Stimulated activated CD8-positive, alpha-beta memory T cell treated with anti-CD3 and anti-CD28 coated beads, Interleukin-7, amount 100 ng/mL, for 24 hours (primary cell): ENCODE results near the gene SUSD3.

Experiments used
- DNase-seq: peaks from one replicate; pipeline ENCODE4 v3.0.0-alpha.2; 2020; ENCODE audit warnings: low read depth

SUSD3 gene

GRCh38 chr9:93053781-93054331 is 4.6 kb upstream of the SUSD3 start:
- no peak for DNase-seq

DNA sequence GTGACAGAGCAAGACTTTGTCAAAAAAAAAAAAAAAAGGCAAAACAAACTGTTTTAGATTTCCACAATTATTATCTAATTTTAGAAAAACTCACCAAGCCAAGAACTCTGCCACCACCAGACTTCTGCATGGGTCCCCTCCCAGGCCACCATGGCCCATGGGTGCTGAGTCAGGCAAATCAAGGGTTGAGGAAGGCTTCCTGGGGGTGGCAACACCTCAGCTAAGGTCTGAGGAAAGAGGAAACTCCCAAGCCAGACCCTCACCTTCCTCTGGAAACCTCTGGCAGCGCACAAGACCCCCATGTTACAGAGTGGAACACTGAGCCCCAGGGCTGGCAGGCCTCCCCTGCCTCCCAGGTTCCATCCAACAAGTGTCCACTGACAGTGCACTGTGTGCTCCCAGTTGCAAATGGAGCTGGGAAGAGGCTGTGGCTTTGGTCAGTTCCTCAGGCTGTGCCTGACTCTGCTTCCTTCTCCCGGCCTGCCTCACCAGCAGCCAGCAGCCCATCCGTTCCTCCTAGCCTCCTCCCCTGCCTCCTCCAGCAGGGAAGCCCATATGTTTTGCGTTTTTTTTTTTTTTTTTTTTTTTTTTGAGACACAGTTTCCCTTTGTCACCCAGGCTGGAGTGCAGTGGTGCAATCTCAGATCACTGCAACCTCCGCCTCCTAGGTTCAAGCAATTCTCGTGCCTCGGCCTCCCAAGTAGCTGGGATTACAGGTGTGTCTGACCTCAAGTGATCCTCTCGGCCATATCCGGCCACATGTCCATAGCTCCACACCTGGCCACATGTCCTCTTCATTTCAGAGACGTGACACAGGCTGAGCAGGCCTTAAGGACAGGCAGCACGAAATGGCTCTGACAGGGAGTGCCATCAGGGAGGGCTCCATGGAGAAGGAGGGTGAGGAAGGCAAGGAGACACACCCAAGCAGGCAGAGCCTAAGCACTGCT is 3.5 kb upstream of the SUSD3 start:
- no peak for DNase-seq

DNA sequence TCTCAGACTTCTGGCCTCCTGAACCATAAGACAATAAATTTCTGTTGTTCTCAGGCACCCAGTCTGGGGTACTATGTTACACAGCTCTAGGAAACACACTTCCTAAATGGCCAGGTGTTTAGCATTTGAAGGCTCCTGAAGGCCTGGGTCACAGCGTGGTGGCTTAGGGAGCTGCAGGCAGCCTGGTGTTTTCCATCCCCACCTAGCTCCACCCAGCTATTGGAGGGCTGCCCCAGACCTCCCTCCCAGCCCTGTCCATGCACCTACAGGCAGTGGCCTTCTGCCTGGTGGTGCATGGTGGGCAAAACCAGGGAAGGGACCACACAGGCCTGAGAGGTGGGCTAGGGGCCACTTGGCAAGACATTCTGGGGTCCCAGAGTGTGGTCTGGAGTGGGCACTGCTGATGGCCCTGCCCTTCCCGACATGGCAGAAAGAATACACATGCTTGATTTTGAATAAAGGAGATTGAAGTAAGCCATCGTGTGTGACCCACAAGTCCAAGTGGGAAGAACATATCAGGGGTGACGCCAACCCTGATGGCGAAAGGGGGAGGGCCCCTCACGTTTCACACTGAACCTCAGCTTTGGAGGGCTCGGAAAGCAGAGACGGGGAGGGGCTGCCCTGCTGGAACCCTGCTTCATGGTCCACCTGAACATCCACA is 1.3 kb upstream of the SUSD3 start:
- DNase-seq, result no peak

- DNase-seq, result no peak
Observed at GRCh38 chr9:93057703-93058354, 672 bp upstream of the SUSD3 start.

DNA sequence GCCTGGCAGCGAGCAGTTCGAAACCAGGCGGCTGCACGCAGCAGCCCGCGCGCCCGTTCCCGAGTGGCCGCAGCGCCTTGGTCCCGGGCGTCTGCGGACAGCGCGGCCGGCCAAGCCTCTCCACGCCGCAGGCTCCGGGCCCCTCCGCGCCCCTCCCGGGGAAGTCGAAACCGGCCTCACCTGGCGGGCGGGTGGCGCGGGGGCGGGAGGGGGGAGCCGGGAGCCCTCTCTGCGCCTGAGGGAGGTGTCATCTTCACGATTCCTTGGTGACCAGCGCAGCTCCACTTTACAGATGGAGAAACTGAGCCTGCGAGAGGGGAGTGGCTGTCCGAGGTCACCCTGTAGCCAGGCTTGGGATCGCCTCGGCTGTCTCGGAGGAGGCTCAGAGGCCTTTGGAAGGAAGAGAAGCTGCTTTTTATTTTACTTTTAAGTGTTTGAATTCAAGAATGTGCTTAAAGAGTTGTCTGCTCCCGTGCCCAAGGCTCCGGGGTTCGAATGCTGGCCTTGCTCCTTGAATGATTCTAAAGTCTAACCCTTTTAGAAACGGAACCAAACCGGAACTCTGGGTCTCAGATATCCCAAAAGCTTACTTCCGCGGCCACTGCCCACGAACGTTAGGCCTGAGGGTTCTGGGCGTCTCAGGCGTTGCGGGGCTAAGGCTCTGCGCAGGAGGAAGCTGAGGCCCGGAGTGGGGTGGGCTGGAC is 662 bp downstream of the SUSD3 start:
- DNase-seq, result no peak

DNA sequence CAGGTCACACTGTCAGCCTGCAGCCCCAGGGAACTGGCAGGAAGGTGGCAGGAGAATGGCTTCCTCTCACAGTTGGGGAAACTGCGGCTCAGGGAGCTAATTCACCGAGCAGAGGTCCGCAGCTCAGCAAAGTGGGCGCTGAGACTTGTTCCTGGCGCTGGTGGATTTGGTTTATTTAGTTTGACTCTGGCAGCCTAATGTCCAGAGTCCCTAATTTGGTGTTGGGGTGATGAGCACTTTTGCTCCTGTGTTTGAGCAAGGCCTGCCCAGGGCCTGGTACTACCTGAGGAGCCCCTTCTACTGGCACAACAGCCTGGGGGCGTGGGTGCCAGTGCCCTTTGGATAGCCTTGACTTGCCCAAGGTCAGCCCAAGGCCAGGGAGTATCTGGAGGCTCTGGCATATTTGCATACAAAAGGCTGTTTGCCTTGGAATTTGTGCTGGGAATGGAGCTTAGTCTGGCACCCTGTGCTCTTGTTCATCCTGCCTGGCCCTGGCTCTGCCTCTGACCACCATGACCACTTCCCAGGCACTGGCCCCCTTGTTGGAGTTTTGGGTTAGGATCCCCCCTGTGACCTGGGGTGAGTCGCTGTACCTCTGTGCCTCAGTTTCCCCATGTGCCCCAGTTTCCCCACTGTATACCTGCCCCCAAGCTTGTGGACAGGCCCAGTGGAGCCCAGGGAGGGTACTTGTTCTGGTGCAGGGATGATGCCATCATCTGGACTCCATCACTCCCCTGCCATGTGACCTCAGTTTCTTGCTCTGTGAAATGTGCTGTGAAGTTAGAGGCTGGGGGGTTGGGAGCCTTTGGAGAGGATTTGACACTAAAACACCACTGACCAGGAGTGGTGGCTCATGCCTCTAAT is 1.4 kb downstream of the SUSD3 start:
- no peak for DNase-seq

DNA sequence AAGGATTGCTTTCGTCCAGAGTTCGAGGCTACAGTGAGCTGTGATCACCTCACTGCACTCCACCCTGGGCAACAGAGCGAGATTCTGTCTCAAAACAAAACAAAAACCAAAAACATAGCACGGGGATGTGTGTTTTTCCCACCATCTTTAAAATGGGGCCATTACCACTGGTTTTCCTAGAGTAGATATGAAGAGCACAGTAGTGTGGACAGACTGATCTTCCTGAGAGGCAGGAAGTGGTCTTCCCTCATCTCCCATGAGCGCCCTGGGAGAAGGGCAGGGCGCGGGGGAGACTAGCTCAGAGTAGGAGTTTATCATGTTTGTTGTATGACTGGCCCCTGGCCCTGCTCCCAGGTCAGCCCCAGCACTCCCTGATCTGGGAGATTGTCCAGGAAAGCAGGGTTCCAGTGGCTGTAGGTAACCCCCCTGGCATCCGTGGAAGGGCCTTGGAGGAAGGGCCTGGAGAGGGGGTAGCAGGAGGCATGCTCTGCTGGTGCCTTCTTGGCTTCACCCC is 2.3 kb downstream of the SUSD3 start:
- no peak for DNase-seq

DNA sequence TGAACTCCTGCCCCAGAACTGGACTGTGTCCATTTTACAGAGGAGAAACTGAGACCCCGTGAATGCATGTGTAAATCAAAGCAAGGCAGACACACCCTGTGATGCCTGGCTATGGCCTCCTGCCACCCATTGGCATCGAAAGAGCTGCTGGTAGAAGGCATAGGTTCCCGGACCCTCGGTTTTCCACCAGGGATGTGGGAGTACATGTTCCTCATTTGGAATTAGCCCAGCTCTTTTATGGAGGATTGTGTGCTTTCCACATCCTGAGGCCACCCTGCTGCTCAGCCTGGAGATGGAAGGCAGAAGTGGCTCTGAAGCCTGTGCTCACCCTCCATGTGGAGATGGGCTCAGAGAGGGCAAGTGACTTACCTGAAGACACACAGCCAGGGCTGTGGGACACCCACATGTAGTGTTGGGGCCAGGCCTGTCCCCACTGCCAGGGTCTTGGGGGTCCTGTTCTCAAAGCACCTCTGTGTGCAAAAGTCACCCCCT is 2.8 kb downstream of the SUSD3 start:
- no peak for DNase-seq

DNA sequence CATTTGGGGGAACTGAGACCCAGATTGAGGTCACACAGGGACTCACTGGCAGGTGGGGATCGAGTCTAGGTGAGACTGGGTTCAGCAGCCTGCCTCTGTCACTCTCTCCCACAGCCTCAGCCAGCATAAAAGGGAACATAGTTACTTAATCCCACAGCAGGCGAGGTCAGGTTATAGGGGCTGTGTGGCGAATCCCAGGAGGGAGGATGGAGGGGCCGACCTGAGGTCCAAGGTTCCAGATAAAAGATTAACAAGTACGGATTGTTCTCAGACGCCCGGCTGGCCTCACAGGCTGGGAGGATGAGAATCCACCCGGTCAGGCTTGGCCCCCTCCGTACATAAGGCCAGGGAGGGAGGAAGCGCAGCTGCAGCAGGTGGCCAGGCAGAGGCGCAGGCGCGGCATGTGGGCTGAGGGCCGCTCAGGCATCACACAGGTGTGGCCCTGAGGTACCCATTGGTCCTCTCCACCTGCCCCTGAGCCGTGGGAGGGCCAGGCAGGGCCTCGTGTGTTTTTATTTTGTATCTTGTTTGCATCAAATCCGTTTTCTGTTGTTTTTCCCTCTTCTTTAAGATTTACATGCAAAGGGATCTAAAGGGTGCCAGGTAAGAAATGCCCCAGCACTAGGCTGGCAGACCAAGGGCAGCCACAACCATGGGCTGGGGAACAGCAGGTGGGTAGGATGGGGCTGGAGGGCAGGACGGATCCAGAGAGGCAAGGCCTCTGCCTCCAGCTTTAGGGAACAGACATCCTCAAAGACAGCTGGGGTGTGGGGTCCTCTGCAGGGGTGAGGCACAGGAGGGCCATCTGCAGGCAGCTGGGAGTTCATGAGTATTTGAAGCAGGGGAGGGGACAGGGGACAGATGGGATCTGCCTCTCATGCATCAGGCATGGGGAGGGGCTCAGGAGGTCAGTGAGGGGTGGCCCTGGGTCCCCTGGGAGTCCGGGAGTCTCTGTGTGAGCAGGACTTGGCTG is 3.6 kb downstream of the SUSD3 start:
- no peak for DNase-seq

GRCh38 chr9:93064392-93065134 is 6.1 kb downstream of the SUSD3 start:
- DNase-seq, result peak; percentile 74

DNA sequence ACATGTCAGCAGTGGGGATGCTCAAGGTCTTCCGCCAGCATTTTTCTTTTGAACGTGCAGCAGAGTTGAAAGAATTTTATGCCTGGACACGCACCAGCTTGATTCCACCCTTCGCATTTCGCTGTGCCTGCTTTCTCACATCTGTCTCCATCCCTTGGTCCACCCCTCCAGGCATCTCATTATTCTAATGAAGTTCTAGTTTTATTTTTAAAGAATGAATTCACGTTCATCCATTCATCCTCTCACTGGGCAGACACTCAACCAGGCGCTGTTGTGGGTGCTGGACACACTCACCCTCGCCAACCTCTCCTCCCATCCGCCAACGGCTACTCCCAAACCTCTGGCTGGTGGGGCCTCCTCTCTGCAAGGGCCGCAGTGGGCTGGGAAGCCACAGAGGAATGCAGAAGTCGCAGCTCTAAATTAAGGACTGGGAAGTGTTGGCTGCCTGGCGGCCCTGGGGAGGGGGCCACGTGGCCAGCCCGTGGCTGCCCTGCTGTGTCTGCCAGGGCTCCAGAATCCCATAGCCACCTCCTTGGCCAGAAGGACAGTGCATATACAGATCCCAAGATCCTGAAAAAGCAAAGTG is 6.7 kb downstream of the SUSD3 start:
- DNase-seq, result no peak

GRCh38 chr9:93066978-93067603 is 8.6 kb downstream of the SUSD3 start:
- no peak for DNase-seq

- DNase-seq, result no peak
Observed at GRCh38 chr9:93068956-93069355, 10.5 kb downstream of the SUSD3 start.

GRCh38 chr9:93071464-93071863 is 13.0 kb downstream of the SUSD3 start:
- DNase-seq, result no peak

DNA sequence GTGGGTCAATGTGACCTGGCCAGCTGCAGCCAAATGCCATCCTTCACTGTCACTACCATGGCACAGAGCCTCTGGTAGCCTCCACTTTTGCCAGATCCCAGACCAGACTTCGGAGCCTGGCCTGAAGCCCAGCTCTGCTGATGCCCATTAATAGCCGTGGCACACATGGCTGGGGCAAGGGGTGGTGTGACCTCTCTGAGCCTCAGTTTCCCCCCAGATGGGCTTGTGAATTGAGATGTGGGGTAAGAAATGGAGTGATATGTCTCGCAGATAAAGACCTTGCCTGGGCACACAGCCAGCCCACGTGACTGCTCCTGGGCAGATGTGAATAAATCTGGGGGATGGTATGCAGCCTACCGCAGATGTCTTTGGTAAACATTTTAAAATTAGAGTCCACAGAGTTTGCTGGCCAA is 13.9 kb downstream of the SUSD3 start:
- DNase-seq, result no peak

DNA sequence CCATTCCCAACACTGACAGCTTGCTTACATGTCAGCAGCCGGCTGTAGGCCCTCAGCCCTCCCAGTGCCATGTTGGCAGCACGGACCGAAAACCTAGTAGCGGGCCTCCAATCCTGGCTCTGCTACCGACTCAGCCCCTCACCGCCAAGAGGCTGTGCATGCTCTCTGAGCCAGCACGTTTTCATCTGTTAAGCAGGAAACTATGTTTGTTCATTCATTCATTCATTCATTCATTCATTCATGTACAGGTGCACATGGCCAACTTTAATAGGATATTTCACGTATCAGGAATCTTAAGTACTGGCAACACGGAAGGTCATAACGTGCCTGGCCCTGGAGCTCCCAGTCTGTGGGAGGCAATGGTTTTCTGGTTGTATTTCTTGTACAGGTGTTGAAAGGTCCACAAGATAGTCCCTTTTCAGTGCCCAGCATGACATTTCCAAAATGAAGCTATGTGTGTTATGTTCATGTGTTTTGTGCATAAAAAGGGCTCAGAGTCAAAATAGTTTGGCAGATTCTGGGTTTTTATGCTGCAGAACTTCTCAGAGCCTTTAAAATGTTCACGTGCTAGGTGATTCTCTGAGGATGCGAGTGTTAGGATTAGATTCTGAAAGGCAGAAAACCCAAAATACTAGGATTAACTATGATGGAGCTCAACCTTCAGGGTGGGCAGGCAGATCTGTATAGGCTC is 17.7 kb downstream of the SUSD3 start:
- DNase-seq, result no peak

DNA sequence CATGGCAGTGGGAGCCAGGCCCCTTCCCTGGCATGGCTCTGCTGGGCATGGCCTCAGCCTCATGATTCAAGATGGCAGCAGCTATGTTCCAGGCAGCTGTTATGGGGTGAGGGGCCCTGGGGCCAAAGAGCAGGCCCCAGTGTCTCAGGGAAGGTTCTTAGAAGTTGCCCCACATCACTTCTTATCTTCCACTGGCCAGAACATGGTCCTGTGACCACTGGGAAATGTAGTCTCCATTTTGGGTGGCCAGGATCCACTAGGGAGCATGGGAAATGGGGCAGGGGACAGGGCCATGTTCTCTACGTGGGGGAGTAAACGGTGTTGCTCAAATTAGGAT is 18.3 kb downstream of the SUSD3 start:
- no peak for DNase-seq
